ENCODE results near the gene ITGA3.

Gene ITGA3

GRCh38 chr17:50133028-50133768, 77.3 kb downstream of the ITGA3 start:
- FAIRE-seq = no peak

- FAIRE-seq = no peak
These were observed 77.8 kb downstream of the ITGA3 start for GRCh38 chr17:50133769-50134099.

GRCh38 chr17:50134206-50135110, 78.5 kb downstream of the ITGA3 start:
- no peak for FAIRE-seq

GRCh38 chr17:50135316-50136095, 79.6 kb downstream of the ITGA3 start:
- no peak for FAIRE-seq

GRCh38 chr17:50136096-50136687, 80.3 kb downstream of the ITGA3 start:
- no peak for FAIRE-seq

GRCh38 chr17:50137042-50137441, 81.1 kb downstream of the ITGA3 start:
- no peak for FAIRE-seq

GRCh38 chr17:50139185-50139783, 83.4 kb downstream of the ITGA3 start:
- FAIRE-seq = no peak

All from colon (tissue), 2 donors.